Esophagus squamous epithelium (tissue), 4 donors: ENCODE measurements around the gene ARRDC3.

ENCODE experiments used
- CTCF ChIP-seq, 6 experiments: fragments of 450-650 bp in 4 of 6; fragments of 200-600 bp in 2 of 6; sonication (generic) in 2 of 6; IDR thresholded peaks; one replicate each; pipeline ENCODE4 v1.5.1; 2016 to 2019; ENCODE audit warnings: antibody characterized with exemption in 6 of 6, mild to moderate bottlenecking in 4 of 6, moderate library complexity in 4 of 6
- POLR2A ChIP-seq, 4 donors: fragments of 450-650 bp; IDR thresholded peaks; one replicate each; pipeline ENCODE4 v1.6.1; 2017; ENCODE audit warnings: antibody characterized with exemption in 4 of 4, mild to moderate bottlenecking in 4 of 4, moderate library complexity in 3 of 4

- no peak for TF ChIP-seq CTCF (IDR thresholded peaks at IDR 0.05)
- TF ChIP-seq POLR2A (IDR thresholded peaks at IDR 0.05): no peak
Observed at GRCh38 chr5:91386120-91386519, 3.0 kb upstream of the ARRDC3 start.
